ENCODE data around the gene STK25.

DNA sequence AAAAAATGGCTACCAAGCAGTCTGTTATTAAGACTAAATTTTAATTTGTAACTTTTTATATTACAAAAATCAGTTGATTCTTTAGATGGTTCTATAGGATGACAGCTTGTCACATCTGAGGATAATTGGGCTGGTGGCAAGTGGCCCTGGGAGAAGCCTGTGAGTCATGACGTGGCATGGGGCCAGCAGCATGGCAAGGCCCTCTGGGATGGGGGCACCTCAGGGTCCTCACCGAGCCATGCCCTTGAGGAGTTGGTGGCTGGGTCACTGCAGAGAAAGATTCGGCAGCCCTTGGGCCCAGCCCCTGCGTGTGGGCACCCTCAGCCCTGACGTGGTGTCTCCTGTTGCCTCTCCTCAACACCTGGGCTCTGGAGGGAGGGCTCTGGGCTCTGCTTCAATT, 49.7 kb downstream of the STK25 start:
- TF ChIP-seq, protein P1, sequence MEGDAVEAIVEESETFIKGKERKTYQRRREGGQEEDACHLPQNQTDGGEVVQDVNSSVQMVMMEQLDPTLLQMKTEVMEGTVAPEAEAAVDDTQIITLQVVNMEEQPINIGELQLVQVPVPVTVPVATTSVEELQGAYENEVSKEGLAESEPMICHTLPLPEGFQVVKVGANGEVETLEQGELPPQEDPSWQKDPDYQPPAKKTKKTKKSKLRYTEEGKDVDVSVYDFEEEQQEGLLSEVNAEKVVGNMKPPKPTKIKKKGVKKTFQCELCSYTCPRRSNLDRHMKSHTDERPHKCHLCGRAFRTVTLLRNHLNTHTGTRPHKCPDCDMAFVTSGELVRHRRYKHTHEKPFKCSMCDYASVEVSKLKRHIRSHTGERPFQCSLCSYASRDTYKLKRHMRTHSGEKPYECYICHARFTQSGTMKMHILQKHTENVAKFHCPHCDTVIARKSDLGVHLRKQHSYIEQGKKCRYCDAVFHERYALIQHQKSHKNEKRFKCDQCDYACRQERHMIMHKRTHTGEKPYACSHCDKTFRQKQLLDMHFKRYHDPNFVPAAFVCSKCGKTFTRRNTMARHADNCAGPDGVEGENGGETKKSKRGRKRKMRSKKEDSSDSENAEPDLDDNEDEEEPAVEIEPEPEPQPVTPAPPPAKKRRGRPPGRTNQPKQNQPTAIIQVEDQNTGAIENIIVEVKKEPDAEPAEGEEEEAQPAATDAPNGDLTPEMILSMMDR (IDR thresholded peaks at IDR 0.05; ENCODE audit: insufficient read depth, low read length, poor library complexity, severe bottlenecking) = no peak
- no peak for TF ChIP-seq EZH2phosphoT487 (conservative IDR thresholded peaks at IDR 0.05; ENCODE audit: low read length)
